ENCODE results near the gene ZDHHC12. TPM values are rescaled to one million over a fixed set of nuclear protein-coding genes. Genes with fewer than 3 reads are reported as not detected.

ZDHHC12 gene
- total RNA-seq, 6 donors from 2014 or later, result 21.7 to 70.1 (median 50.6) TPM

GRCh38 chr9:128729302-128729701 is 5.4 kb upstream of the ZDHHC12 start:
- Histone ChIP-seq H3K36me3 (peaks cover 0 to 31% (median 17%) of the 10 kb centered on the region in 4 donors), H3K4me1 (peaks cover 5 to 13% (median 9%) of the 10 kb centered on the region in 4 donors), H3K27ac (no peak overlapping the region), H3K9me3 (no peaks in the 10 kb centered on the region), H3K4me3 (no peak overlapping the region), H3K27me3 (no peaks in the 10 kb centered on the region)
- DNase-seq, result no peak
- ATAC-seq (ENCODE audit: low FRiP score in 2 of 2), result no peak
- TF ChIP-seq CTCF (IDR thresholded peaks at IDR 0.05), result no peak
- TF ChIP-seq POLR2AphosphoS5 (IDR thresholded peaks at IDR 0.05), result no peak
- no peak for TF ChIP-seq EP300 (IDR thresholded peaks at IDR 0.05)
- no peak for TF ChIP-seq POLR2A (IDR thresholded peaks at IDR 0.05)
- whole genome bisulfite sequencing, 2 donors, result 84 to 86% methylated on average over 5 of the region's 5 CpGs

GRCh38 chr9:128728298-128728697 is 4.4 kb upstream of the ZDHHC12 start:
- ATAC-seq (ENCODE audit: low FRiP score in 2 of 2) (no peak), DNase-seq (no peak)
- H3K27ac ChIP-seq, result no peak overlapping the region
- TF ChIP-seq CTCF (IDR thresholded peaks at IDR 0.05) (no peak), EP300 (IDR thresholded peaks at IDR 0.05) (no peak)
- peaks cover 0 to 30% (median 17%) of the 10 kb centered on the region in 4 donors for H3K36me3 ChIP-seq
- no peak overlapping the region for H3K4me3 ChIP-seq
- H3K4me1 ChIP-seq, result peaks cover 9 to 16% (median 12%) of the 10 kb centered on the region in 4 donors
- no peaks in the 10 kb centered on the region for H3K9me3 ChIP-seq
- 80 to 84% methylated on average over 7 of the region's 7 CpGs for WGBS, 2 donors
- H3K27me3 ChIP-seq, result no peaks in the 10 kb centered on the region

GRCh38 chr9:128727640-128728248 is 3.8 kb upstream of the ZDHHC12 start:
- H3K27me3 ChIP-seq, result no peaks in the 10 kb centered on the region
- no peak overlapping the region for H3K4me3 ChIP-seq
- H3K9me3 ChIP-seq, result no peaks in the 10 kb centered on the region
- TF ChIP-seq POLR2AphosphoS5 (IDR thresholded peaks at IDR 0.05) (no peak), CTCF (IDR thresholded peaks at IDR 0.05) (no peak), POLR2A (IDR thresholded peaks at IDR 0.05) (no peak), EP300 (IDR thresholded peaks at IDR 0.05) (no peak)
- DNase-seq (no peak), ATAC-seq (ENCODE audit: low FRiP score in 2 of 2) (no peak)
- peaks cover 0 to 30% (median 17%) of the 10 kb centered on the region in 4 donors for H3K36me3 ChIP-seq
- H3K27ac ChIP-seq, result no peak overlapping the region
- 82 to 84% methylated on average over 5 of the region's 5 CpGs for WGBS, 2 donors
- peaks cover 15 to 20% (median 16%) of the 10 kb centered on the region in 4 donors for H3K4me1 ChIP-seq

GRCh38 chr9:128724744-128725211 is 851 bp upstream of the ZDHHC12 start:
- WGBS, 2 donors, result 23 to 24% methylated on average over 10 of the region's 10 CpGs
- TF ChIP-seq CTCF (IDR thresholded peaks at IDR 0.05), result no peak
- peak; percentile 17 to 20 for TF ChIP-seq POLR2AphosphoS5 (IDR thresholded peaks at IDR 0.05)
- no peak for TF ChIP-seq POLR2A (IDR thresholded peaks at IDR 0.05)
- no peak for TF ChIP-seq EP300 (IDR thresholded peaks at IDR 0.05)
- DNase-seq (peak in 1 of 2 donors; percentile 72), ATAC-seq (ENCODE audit: low FRiP score in 2 of 2) (peak; percentile 44 to 65)
- Histone ChIP-seq H3K36me3 (peaks cover 0 to 23% (median 15%) of the 10 kb centered on the region in 4 donors), H3K27ac (peak overlapping the region; percentile 57 to 89 (median 82)), H3K4me1 (peaks cover 17 to 29% (median 18%) of the 10 kb centered on the region in 4 donors), H3K27me3 (no peaks in the 10 kb centered on the region), H3K9me3 (no peaks in the 10 kb centered on the region), H3K4me3 (peak overlapping the region; percentile 72 to 92 (median 84))

Data from upper lobe of left lung (tissue), 6 donors.